Prostate gland (tissue), 2 donors: ENCODE measurements around the gene CORIN.

Experiments
- POLR2A ChIP-seq: fragments of 450-650 bp; IDR thresholded peaks from one replicate; pipeline ENCODE4 v1.6.1; 2016; ENCODE audit warnings: antibody characterized with exemption, mild to moderate bottlenecking
- POLR2AphosphoS5 ChIP-seq: sonication (generic); formaldehyde crosslinking; IDR thresholded peaks from one replicate; pipeline ENCODE4 v1.6.1; 2017; ENCODE audit warnings: antibody characterized with exemption
- TF ChIP-seq, protein P1 (sequence below), 4 experiments: fragments of 200-600 bp in 2 of 4; fragments of 450-650 bp in 2 of 4; sonication (generic) in 2 of 4; IDR thresholded peaks; 1 replicate in 3 of 4; 2 replicates in 1 of 4; pipeline ENCODE4 v1.5.1; 2016 to 2019; ENCODE audit warnings: antibody characterized with exemption in 4 of 4, mild to moderate bottlenecking in 2 of 4, moderate library complexity in 2 of 4

DNA sequence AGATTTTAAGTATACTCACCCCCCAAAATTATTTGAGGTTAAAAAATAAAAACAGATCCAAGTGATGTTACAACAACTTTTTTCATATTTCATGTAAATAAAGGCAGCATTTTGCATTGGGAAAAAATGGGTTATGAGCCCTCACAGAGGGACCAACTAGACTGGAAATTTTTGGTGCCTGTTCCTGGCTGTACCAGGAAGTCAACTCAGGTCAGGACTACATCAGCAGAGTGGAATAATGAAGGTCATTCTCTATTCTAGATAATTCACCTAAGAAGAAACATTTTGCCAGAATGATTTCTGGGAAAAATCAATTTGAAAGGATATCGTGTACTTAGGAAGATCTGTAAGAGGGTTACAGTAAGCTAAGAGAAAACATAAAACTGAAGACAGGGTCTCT is 66.8 kb downstream of the CORIN start:
- TF ChIP-seq, protein P1, sequence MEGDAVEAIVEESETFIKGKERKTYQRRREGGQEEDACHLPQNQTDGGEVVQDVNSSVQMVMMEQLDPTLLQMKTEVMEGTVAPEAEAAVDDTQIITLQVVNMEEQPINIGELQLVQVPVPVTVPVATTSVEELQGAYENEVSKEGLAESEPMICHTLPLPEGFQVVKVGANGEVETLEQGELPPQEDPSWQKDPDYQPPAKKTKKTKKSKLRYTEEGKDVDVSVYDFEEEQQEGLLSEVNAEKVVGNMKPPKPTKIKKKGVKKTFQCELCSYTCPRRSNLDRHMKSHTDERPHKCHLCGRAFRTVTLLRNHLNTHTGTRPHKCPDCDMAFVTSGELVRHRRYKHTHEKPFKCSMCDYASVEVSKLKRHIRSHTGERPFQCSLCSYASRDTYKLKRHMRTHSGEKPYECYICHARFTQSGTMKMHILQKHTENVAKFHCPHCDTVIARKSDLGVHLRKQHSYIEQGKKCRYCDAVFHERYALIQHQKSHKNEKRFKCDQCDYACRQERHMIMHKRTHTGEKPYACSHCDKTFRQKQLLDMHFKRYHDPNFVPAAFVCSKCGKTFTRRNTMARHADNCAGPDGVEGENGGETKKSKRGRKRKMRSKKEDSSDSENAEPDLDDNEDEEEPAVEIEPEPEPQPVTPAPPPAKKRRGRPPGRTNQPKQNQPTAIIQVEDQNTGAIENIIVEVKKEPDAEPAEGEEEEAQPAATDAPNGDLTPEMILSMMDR (IDR thresholded peaks at IDR 0.05) = no peak
- TF ChIP-seq POLR2AphosphoS5 = no peak
- no peak for TF ChIP-seq POLR2A
